ENCODE results near the gene SMARCB1.

The SMARCB1 gene

DNA sequence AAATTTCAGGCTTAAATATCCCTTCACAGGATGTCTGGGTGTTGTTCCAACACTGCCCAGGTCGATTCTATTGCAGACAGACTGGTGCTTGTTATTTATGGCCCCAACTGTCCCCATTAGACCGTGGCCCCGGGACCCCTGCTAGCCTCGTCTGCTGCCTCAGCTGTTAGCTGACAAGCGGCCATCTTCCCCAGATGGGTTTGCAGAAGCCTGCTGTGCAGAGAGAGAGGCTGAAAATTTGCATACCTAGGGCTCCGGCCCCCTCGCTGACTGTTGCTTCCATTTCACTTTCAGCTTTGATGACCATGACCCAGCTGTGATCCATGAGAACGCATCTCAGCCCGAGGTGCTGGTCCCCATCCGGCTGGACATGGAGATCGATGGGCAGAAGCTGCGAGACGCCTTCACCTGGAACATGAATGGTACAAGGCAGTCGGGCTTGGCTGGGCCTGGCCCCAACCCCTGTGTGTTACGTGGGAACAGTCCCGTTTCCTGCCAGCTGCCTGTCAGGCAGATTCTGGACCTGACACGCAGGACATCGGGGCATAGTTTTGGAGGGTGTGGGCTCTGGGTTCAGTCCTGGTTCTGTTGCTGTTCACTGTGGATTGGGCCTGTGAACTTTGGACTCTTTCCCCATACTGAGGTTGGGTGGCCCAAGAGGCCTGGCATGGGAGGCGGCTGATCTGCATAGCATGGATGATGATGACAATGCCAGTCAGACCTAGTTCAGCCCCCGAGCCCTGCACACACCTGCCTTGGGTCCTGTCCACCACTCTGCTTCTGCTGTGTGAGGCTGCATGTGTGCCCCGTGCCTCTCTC is 16.4 kb downstream of the SMARCB1 start:
- no peak for DNase-seq (ENCODE audit: low read depth)

DNA sequence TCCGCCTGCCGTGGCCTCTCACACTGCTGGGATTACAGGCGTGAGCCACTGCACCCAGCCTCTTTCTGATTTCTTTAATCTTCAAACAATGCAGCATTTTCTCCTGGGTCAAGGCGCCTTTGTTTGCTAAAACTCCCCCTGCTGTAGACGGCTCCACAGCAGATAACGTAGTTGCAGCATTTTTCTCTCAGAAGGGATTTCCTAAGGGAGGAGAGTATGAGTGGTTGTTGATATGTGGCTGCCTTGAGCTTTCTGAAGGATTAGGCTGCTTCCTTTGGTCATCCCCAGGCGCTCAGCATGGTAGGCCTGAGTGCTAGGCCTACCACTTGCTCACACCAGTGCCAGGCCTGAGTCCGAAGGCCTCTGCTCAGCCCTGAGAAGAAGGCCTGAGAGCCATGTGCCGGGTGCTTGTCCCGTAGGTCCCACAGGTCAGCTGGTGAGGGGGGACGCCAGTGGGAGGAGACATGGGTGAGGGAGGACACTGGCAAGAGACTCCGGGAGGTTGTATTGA is 18.1 kb downstream of the SMARCB1 start:
- DNase-seq (ENCODE audit: low read depth) = no peak

DNA sequence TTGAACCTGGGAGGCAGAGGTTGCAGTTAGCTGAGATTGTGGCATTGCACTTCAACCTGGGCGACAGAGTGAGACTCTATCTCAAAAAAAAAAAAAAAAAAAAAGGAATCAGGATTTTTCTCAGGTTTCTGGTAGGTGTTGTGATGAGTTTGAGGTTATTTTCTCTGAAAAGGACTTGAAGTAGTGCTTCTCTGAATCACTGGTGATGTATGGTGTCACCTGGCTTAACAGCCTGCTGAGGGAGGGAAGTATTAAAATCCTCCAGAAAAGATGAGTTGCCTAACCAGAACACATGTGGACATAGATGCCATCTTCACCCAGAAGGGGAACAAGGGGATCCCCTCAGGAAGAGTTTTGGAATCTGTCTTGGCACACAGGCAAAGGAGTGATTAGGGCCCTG is 20.1 kb downstream of the SMARCB1 start:
- no peak for DNase-seq (ENCODE audit: low read depth)

DNA sequence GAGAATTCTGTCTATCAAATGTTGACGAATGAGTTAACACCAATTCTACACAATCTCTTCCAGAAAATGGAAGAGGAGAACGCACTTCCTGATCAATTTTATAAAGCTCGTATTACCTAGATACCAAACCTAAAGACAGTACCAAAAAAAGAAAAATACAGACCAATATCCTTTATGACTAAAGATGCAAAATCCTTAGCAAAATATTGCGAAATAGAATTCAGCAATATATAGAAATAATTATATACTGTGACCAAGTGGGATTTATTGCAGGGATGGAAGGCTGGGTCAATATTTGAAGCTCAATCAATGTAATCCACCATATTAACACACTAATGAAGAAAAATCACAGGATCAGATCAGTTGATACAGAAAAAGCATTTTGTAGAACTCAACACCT is 25.6 kb downstream of the SMARCB1 start:
- no peak for DNase-seq (ENCODE audit: low read depth)

DNA sequence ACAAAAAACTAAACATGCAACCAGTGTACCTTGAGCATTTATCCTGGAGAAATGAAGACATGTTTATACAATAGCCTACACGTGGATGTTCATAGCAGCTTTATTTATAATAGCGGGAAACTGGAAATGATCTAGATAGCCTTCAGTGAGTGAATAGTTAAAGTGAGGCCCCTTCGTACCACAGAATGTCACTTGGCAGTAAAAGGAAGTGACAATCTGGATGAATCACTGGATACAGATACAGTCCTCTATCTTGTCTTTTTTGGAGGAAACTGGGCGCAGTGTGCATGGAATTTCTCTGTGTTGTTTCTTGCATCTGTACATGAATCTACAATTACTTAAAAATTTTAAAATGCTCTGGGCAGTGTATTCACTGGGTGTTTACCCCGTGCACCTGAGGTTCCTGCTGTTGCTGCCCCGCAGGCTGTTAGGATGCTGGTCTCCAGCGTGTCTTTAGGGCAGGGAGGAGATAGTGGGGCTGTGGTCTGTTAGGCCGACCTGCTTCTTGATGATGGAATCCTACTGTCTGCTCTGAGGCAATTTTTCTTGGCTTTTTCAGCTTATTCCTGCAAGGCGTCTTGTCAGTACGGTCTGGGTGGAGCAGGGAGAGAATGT is 28.9 kb downstream of the SMARCB1 start:
- no peak for DNase-seq (ENCODE audit: low read depth)

DNA sequence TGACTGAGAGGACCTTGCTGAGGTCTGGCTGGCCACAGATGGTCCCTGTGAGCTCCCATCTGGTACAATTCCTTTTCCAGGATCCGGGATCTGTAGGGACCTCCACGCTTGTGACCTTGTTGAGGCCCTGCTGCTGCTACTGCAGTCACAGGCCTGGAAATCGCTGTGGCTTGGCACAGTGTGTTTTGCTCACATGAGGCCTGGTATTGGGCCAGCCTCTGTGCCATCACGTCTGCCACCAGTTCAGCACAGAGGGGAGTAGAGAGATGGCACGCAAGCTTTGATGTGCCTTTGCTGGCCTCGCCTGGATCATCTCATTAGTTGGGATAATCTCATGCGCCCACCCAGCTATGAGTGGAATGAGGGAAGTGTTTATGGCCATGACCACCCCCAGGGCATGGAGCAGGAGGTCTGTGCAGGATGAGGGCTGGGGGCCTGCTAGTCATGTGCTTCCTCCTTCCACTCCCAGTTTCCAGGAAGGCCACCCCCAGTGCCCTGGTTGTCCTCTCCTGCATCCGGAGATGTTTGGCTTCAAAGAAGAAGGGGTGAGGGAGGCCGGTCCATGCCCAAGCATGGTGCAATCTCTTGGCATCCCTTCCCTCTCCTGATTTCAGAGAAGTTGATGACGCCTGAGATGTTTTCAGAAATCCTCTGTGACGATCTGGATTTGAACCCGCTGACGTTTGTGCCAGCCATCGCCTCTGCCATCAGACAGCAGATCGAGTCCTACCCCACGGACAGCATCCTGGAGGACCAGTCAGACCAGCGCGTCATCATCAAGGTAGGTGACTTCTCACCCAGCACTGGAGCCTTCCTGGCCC is 29.6 kb downstream of the SMARCB1 start:
- DNase-seq (ENCODE audit: low read depth) = no peak

DNA sequence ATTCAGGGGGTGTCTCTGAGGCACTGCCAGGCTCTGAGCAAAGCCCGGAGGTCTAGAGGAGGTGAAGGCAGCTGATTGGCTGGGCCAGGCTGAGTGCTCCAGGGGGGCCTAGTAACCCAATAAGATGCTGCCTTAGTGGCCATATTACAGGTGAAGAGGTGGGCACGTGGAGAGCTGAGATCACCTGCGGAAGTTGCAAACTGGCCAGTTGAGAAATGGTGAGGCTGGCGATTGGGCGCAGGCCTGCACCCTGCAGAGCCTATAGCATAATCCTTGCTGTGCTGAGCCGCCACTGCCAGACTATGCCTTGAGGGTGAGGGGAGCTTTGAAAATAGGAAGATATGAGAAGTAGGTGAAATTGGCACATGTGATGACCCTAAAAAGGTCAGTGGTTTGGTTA is 30.4 kb downstream of the SMARCB1 start:
- no peak for DNase-seq (ENCODE audit: low read depth)

DNA sequence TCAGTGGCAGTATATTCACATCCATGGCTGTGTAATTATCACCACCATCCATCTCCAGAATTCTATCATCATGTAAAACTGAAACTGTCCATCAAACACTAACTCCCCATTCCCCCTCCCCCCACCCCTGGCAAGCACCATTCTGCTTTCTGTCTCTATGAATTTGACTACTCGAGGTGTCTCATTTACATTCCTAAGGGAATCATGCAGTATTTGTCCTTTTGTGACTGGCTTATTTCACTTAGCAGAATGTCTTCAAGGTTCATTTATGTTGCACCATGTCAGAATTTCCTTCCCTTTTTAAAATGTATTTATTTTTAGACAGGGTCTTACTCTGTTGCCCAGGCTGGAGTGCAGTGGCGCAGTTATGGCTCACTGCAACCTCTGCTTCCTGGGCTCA is 31.8 kb downstream of the SMARCB1 start:
- DNase-seq (ENCODE audit: low read depth) = no peak

DNA sequence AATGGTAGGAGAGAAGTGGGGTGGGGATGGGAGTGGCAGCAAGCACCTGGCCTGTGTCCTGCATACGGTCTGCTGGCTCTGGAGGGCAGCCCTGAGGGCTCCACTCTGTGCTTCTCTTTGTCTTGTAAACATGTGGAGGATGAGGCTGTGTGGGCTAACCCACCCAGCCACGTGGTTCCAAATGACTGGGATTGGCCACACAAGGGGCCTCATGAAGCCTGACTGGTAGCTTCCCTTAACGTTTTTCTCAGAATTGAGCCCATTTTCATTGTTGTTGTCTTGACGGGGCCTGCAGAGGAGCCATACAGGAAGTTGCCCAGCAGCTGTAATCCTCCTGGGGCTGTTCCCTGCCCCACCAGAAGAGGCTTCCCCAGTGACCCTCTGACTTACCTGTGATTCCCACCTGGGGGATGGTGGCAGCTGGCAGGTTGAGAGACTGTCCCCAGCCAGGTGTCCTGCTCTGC is 34.0 kb downstream of the SMARCB1 start:
- DNase-seq (ENCODE audit: low read depth) = no peak

DNA sequence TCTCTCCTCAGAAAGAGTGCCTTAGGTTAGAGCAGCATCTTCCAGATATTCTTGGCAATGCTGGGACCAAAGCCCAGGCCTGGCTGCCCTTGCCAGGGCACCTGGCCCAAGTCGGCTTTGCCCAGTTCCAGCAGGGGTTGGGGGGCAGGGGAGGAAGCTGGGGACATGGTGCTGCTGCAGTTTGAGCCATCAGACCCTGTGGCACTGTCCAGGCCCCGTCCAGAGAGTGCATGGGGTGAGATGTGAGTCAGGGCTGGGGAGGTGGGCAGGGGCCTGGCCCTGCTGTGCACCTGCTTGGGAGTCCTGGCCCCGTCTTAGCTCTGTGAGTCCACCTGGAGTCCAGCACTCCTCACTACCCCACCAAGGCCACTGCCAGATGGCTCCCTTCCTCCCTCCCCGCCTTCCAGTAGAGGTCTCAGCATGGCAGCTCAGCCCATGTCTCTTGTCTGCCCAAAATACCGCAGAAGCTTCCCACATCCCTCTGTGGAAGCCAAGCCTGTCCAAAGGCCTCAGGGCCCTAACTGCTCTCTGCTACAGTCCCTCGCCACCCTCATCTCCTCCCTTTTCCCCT is 35.4 kb downstream of the SMARCB1 start:
- no peak for DNase-seq (ENCODE audit: low read depth)

DNA sequence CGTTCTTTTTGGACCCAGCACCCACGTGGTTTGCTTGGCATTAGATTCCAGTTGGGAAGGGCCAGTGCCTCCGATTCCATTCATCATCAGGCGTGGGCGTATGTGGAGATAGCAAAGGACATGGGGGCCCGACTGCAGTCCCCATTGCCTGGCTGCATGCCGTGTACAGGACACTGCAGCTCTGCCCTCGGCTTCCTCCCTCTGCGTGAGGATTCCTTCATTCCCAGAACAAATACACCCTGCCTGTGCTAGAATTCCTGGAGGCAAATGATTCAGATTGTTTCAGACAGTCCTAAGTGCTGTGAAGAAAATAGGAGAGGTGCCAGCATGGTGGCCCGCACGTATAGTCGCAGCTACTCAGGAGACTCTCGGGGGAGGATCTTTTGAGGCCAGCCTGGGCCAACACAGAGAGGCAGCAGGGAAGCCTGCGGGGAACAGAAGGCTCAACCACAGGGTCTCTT is 36.6 kb downstream of the SMARCB1 start:
- no peak for DNase-seq (ENCODE audit: low read depth)

DNA sequence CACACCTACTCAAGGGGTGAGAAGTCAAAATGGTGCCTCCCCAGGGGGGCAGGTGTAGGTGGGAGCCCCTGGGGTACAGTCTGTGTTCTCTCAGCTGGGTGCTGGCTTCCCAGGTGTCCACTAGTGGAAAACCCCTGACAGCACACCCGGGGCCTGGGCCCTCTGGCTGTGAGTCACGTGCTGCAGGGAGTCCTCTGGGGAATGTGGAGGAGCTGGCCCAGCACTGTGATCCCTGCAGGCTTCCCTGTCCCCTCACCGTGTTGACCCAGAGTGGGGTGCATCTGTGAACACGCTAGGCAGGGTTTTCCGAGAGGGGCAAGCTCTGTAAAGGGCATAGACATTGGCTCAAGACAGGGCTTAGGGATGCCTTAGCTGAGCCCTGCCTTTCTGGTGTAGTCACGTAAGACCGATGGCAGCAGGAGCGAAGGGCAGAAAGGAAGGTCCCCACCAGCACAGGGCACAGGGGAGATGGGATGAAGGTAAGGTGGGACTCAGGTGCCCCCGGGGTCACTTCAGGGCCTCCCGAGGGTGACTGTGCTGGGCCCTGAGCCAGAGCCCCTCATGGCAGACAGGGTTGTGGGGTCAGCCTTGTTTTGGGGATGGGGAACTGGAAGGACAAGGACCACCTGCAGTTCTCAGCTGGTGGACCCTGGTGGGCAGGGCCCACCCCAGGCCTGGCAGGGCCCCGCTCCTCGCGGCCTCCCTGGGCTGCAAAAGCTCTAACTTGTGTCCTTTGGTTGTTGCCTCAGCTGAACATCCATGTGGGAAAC is 37.9 kb downstream of the SMARCB1 start:
- DNase-seq (ENCODE audit: low read depth) = no peak

DNA sequence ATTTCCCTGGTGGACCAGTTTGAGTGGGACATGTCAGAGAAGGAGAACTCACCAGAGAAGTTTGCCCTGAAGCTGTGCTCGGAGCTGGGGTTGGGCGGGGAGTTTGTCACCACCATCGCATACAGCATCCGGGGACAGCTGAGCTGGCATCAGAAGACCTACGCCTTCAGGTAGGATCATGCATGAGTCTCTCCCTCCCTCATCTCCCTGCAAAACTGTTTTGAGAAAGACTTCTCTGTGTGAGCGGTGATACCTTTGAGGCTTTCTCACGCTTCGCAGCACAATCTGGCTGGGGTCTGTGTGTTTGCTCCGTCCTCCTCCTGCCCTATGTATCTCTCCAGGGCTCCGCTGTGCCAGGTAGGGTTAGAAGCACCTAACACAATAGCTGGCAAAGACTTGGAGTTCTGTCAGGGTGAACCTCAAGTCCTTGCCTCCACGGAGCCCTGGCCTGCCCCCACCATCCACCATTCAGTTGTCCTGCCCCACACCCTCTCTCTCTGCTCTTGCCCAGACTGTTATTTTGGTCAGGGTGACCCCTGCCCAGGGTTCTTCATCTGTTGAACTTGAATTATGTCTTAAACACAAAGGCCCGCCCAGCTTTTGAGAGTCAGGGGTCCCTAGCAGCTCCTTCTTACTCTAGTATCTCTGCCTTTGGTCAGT is 38.6 kb downstream of the SMARCB1 start:
- DNase-seq (ENCODE audit: low read depth) = no peak

DNA sequence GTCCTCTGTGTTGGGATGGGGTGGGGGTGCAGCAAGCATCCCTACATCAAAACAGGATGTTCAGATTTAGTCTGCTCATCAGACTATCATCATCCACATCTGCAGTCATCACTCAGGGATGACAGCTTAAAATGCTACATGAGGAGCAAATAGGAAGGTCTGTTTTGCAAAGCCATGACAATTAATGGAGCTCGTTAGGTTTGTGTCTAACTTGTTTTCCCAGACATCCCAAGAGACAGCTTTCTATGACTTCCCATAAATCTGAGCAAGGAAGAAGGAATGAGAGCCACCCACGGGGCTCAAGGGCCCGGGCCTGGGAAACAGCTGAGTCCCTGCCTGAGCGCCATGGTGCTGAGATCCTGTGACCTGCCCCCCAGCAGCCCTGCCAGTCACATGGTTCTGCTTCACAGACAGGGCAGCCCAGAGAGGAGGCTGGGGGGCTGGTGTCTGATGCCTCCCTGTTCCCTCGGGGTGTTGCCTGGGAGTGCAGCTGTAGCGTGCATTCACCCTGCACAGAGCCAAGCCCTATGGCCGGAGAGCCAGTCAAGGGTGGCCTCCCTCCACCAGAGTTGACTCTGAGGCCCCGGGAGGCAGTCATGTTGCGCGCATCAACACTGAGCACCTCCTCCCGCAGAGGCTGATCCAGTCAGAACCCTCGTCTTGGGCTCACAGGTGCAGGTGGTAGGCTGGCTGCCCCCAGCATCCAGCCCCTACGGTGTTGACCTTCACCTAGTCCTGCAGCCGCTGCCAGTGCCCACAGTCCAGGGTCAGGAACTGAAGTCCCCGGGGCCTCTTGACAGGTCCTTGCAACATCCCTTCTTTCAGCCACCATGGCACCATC is 40.0 kb downstream of the SMARCB1 start:
- no peak for DNase-seq (ENCODE audit: low read depth)

DNA sequence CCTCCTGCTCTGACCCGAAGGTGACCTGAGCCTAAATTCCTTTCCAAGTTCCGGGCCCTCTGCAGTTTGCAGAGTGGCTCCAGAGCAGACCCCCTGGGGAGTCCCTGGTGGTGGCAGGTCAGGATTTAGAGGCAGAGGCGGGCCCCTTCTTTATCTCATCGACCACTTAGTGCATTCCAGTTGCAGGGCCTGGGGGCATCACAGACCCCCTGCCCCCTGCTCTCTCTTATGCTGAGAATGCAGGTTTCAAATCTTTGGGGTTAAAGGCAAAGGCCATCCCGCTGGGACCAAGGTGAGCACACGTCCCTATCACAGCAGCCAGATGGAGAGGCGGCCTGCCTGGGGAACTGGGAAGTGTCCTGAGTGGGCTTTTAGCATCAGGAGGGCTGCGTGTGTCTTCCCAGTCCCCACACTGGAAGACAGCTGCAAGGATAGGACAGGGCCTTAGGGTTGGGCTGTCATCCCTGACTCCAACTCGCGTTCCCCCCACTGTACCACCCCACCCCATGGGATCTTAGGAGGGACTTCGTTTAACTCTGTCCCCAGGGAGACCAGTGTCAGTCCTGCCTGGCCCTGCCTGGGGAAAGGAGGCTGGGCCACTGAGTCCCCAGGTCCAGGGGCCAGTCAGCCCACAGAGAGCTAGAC is 40.7 kb downstream of the SMARCB1 start:
- DNase-seq (ENCODE audit: low read depth) = no peak

DNA sequence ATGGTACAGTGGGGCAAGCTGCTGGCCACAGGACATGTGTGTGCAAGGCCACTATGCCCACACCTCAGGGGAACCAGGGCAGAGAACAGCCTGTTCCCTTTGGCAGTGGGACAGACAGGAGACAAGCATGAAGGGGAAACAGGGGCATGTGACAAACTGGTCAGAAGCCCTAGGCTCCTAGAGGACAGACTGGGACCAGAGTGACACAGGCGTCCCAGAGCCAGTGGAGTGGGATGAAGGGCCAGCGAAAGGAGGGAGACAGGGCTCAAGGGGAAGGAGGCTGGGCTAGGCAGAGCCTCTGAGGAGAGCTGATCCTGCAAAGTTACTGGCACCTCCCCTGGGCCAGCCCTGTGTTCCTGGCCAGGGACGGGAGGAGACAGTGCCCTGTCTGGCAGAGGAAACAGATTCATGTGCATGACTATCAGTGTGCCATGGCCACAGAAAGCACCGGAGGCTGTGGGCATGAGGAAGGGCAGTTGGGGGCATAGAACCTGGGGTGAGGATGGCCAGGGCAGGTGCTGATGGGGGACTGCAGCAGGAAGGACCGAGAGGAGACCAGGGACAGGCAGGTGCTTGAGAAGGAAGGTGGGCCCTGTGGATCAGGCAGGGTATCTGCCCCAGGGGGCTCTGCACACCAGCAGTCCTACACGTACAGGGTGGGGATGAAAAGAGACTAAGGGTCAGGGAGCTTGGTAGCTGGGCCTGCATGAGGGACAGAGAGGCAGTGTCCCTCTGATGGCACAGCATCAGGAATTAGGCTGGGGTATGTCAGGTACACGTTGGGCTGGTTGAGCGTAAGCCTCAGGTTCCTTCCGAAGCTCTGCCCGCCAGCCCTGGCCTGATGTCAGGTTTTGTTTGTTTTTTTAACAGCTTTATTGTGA is 42.3 kb downstream of the SMARCB1 start:
- DNase-seq (ENCODE audit: low read depth) = no peak

DNA sequence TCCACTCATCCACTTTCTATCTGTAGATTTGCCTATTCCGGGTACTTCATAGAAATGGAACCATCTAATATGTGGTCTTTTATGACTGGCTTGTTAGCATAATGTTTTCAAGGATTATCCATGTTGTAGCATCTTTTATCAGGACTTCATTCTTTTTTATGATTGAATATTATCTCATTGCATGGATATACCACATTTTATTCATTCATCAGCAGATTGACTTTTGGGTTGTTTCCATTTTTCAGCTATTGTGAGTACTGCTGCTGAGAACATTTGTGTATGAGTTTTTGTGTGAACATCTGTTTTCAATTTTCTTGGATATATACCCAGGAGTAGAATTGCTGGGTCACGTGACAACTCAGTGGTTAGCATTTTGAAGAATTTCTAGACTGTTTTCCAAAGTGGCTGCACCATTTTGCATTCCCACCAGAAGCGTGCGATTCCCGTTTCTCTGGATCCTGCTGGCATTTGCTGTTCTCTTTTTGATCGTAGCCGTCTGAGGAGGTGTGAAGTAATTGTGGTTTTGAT is 43.1 kb downstream of the SMARCB1 start:
- DNase-seq (ENCODE audit: low read depth) = no peak

DNA sequence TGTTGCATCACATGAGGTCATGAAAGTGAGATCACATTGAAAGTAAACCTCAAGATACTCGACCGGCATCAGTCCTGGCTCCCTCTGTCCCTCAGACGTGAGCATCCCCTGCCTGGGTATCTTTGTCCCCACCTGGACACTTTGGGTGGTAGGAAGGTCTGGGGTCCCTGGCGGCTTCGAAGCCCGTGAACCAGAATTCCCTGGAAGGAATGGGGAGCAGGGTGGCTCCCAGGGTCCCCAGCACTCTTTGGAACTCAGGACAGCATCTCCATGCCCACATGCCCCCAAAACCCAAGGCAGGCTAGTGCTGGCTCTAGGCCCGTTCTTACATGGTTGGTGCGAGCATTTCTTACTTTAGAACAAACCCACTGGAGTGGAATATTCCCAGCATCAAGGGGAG is 44.5 kb downstream of the SMARCB1 start:
- no peak for DNase-seq (ENCODE audit: low read depth)

Measured in stimulated activated CD8-positive, alpha-beta memory T cell treated with anti-CD3 and anti-CD28 coated beads, Interleukin-7, amount 100 ng/mL, for 24 hours (primary cell).